ENCODE results near the gene NAV3.

DNA sequence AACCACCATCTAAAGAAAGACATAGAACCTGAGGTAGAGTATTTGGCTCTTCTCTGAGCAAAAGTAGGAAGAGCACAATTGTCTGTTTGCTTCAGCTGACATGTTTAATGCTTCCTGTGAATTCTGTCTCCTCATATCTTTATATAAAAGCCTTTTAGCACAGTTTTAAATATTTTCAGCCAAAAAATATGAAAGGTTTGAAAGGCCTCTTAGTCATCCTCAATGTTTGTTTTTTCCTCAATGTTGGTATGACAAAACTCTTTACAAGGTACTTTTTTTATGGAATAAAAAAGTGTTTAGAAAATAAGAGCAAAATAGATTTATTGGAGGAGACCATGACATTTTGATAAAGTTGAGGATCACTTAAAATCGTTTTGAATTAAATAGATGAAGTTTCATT lies 360.9 kb downstream of the NAV3 start:
- TF ChIP-seq, protein P1, sequence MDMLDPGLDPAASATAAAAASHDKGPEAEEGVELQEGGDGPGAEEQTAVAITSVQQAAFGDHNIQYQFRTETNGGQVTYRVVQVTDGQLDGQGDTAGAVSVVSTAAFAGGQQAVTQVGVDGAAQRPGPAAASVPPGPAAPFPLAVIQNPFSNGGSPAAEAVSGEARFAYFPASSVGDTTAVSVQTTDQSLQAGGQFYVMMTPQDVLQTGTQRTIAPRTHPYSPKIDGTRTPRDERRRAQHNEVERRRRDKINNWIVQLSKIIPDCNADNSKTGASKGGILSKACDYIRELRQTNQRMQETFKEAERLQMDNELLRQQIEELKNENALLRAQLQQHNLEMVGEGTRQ (IDR thresholded peaks at IDR 0.05; ENCODE audit: borderline replicate concordance, low read depth, low read length) = no peak
- TF ChIP-seq POLR2AphosphoS5 (IDR thresholded peaks at IDR 0.05; ENCODE audit: low read depth, low read length) = no peak
